Measurements from ENCODE around the gene GRID1.

- no peak for TF ChIP-seq POLR2A (IDR thresholded peaks at IDR 0.05; ENCODE audit: low read length)
- TF ChIP-seq GATA1 (IDR thresholded peaks at IDR 0.05; ENCODE audit: low read depth, low read length) = no peak
Measured at GRCh38 chr10:85826377-85826776, 540.2 kb downstream of the GRID1 start.

Measured in erythroblast (primary cell).